Measurements from ENCODE around the gene DTNB. TPM values are rescaled to one million over a fixed set of nuclear protein-coding genes. Genes with fewer than 3 reads are reported as not detected.

DTNB gene
- total and polyA plus RNA-seq, 12 donors = 4.7 to 27.5 (median 9.4) TPM

DNA sequence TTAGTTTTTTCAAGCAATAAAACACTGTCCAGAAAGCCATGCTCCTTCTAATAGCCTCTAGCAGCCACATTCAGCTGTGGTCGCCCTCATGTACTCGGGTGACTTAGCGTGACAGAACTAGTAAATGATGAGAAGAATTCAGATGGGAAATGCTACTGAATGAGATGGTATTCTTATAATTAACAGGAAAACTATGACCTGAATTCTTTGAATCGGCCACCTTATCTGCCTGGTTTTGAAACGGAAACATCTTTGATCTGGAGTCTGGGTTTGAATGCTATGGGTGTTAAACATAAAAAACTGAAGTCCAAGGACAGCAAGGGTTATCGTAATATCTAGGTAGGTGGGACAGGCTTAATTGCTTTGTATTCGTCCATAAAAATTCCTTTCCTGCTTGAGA lies 192.8 kb downstream of the DTNB start:
- Histone ChIP-seq H3K27ac (no peak overlapping the region), H3K9me3 (replicated peaks in 1 of 3) (no peaks in the 10 kb centered on the region), H3K4me1 (replicated peaks in 1 of 2) (no peaks in the 10 kb centered on the region), H3K36me3 (replicated peaks in 1 of 2) (no peaks in the 10 kb centered on the region), H3K4me3 (no peak overlapping the region), H3K27me3 (no peaks in the 10 kb centered on the region)
- WGBS, 4 donors = 85 to 92% (median 89%) methylated on average over 7 of the region's 7 CpGs
- no peak for DNase-seq
- TF ChIP-seq POLR2A (IDR thresholded peaks at IDR 0.05) = no peak
- TF ChIP-seq, protein P1, sequence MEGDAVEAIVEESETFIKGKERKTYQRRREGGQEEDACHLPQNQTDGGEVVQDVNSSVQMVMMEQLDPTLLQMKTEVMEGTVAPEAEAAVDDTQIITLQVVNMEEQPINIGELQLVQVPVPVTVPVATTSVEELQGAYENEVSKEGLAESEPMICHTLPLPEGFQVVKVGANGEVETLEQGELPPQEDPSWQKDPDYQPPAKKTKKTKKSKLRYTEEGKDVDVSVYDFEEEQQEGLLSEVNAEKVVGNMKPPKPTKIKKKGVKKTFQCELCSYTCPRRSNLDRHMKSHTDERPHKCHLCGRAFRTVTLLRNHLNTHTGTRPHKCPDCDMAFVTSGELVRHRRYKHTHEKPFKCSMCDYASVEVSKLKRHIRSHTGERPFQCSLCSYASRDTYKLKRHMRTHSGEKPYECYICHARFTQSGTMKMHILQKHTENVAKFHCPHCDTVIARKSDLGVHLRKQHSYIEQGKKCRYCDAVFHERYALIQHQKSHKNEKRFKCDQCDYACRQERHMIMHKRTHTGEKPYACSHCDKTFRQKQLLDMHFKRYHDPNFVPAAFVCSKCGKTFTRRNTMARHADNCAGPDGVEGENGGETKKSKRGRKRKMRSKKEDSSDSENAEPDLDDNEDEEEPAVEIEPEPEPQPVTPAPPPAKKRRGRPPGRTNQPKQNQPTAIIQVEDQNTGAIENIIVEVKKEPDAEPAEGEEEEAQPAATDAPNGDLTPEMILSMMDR (IDR thresholded peaks at IDR 0.05) = no peak
- intact Hi-C loops (cut with DNase I) = no loop called here

DNA sequence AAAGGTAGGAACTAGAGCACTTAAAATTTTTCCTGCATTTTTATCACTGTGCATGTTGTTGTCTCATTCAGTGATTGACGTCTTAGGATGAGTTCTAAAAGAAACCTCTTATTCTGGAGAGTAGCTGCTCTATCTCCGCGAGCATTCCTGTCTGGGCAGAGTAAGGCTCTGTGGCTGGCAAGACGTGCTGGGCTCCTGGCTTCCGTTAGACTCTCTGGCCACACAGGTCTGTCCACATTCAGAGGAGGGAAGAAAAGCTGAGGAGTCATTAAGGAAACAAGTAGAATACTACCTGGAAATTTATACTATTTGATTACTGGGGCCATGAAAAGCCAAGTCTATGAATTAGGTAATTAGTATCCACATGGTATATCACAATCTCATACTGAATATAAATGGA lies 193.6 kb downstream of the DTNB start:
- DNase-seq = no peak
- no peak for TF ChIP-seq POLR2A (IDR thresholded peaks at IDR 0.05)
- TF ChIP-seq, protein P1 (IDR thresholded peaks at IDR 0.05) = no peak
- H3K27me3 ChIP-seq = no peaks in the 10 kb centered on the region
- no peaks in the 10 kb centered on the region for H3K9me3 ChIP-seq (replicated peaks in 1 of 3)
- no peaks in the 10 kb centered on the region for H3K4me1 ChIP-seq (replicated peaks in 1 of 2)
- no peak overlapping the region for H3K4me3 ChIP-seq
- 86 to 96% (median 94%) methylated on average over 5 of the region's 5 CpGs for WGBS, 4 donors
- intact Hi-C loops (cut with DNase I) = no loop called here
- H3K36me3 ChIP-seq (replicated peaks in 1 of 2) = no peaks in the 10 kb centered on the region
- H3K27ac ChIP-seq = no peak overlapping the region

DNA sequence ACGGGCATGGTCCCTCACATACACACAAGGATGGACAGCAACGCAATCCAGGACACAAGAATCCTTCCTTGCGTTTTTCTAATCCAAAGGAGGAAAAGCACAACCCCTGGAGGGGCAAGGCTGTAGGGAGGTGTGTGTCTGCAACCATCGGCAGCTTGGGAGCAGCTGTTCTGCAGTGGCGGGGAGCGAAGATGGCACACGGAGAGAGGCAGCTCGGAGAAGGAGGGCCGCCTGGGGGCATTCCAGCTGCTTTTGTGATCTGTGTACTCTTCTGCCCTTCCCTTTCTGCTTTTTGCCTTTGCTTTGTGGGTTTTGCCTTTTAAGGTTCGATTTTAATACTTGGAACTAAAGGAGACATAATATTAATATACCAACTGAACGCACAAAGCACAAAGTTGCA lies 194.6 kb downstream of the DTNB start:
- intact Hi-C loops (cut with DNase I) = no loop called here
- no peak for TF ChIP-seq POLR2A (IDR thresholded peaks at IDR 0.05)
- TF ChIP-seq, protein P1 (IDR thresholded peaks at IDR 0.05) = no peak
- Histone ChIP-seq H3K27ac (no peak overlapping the region), H3K27me3 (no peaks in the 10 kb centered on the region), H3K4me3 (no peak overlapping the region), H3K36me3 (replicated peaks in 1 of 2) (no peaks in the 10 kb centered on the region), H3K9me3 (replicated peaks in 1 of 3) (no peaks in the 10 kb centered on the region), H3K4me1 (replicated peaks in 1 of 2) (no peaks in the 10 kb centered on the region)
- no peak for DNase-seq
- 85 to 92% (median 89%) methylated on average over 11 of the region's 11 CpGs for WGBS, 4 donors

DNA sequence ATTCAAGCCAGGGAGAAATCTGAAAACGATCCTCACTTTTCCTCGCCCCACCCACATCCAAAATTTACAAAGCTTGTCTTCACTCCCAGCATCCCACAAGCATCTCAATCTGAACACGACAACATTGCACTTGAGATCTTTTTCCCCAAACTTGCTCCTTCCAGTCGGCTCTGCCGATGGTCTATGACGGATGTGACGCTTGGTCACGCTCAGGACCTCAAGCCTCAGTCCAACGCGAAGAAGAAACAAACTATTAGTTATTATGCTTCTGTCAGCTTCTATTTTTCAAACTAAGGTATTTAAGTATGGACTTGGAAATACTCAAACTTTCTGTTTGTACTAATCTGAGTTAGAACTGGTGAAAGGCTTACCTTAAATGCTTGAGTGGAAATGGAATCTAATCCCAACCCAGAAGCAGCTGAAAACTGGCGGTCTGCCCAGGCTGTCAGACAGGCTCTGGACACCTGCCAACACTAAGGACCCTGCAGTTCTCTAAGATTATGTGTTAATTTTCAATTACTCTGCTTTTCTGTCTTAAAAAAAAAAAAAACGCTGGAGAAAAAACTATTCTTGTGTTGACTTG lies 199.5 kb downstream of the DTNB start:
- intact Hi-C loops (cut with DNase I) = no loop called here
- 61 to 70% (median 68%) methylated on average over 12 of the region's 12 CpGs for WGBS, 4 donors
- peak in 3 of 7 donors; percentile 17 to 29 (median 22) for DNase-seq
- no peaks in the 10 kb centered on the region for H3K9me3 ChIP-seq (replicated peaks in 1 of 3)
- no peak overlapping the region for H3K4me3 ChIP-seq
- H3K36me3 ChIP-seq (replicated peaks in 1 of 2) = no peaks in the 10 kb centered on the region
- no peak overlapping the region for H3K27ac ChIP-seq
- no peak for TF ChIP-seq POLR2A (IDR thresholded peaks at IDR 0.05)
- TF ChIP-seq, protein P1 (IDR thresholded peaks at IDR 0.05) = no peak
- no peaks in the 10 kb centered on the region for H3K4me1 ChIP-seq (replicated peaks in 1 of 2)
- H3K27me3 ChIP-seq = no peaks in the 10 kb centered on the region
